ENCODE measurements around the gene IQCF2.
"Not testable (repeated sequence)": the region's sequence is repeated elsewhere in the genome, so short reads cannot be mapped to it uniquely, and the experiment has no call there.

The IQCF2 gene

GRCh38 chr3:51876186-51876585 is 14.8 kb downstream of the IQCF2 start:
- in situ Hi-C loops (cut with HindIII; ENCODE audit: low sequenced_read_pairs) = no loop called here

GRCh38 chr3:51879937-51880336 is 18.5 kb downstream of the IQCF2 start:
- in situ Hi-C loops (cut with HindIII; ENCODE audit: low sequenced_read_pairs) = no loop called here

- in situ Hi-C loops (cut with HindIII; ENCODE audit: low sequenced_read_pairs) = no loop called here
Measured at GRCh38 chr3:51886447-51886846, 25.0 kb downstream of the IQCF2 start.

- in situ Hi-C loops (cut with HindIII; ENCODE audit: low sequenced_read_pairs) = no loop called here
Measured at GRCh38 chr3:51887620-51888019, 26.2 kb downstream of the IQCF2 start.

- in situ Hi-C loops (cut with HindIII; ENCODE audit: low sequenced_read_pairs) = no loop called here
Measured at GRCh38 chr3:51888463-51889105, 27.2 kb downstream of the IQCF2 start.

- in situ Hi-C loops (cut with HindIII; ENCODE audit: low sequenced_read_pairs) = loop anchor here (10.0 kb wide), 1 partner anchor 73 kb away; the partner anchor contains the start of gene PCBP4
Measured at GRCh38 chr3:51891242-51892039, 30.0 kb downstream of the IQCF2 start.

GRCh38 chr3:51894391-51894790 is 33.0 kb downstream of the IQCF2 start:
- in situ Hi-C loops (cut with HindIII; ENCODE audit: low sequenced_read_pairs) = loop anchor here (10.0 kb wide), 1 partner anchor 70 kb away; the partner anchor contains the start of gene PCBP4

- in situ Hi-C loops (cut with HindIII; ENCODE audit: low sequenced_read_pairs) = loop anchor here (10.0 kb wide), 1 partner anchor 70 kb away; the partner anchor contains the start of gene PCBP4
Measured at GRCh38 chr3:51894939-51895338, 33.5 kb downstream of the IQCF2 start.

GRCh38 chr3:51896607-51897305 is 35.3 kb downstream of the IQCF2 start:
- in situ Hi-C loops (cut with HindIII; ENCODE audit: low sequenced_read_pairs) = loop anchor here (10.0 kb wide), 1 partner anchor 68 kb away; the partner anchor contains the start of gene PCBP4

- in situ Hi-C loops (cut with HindIII; ENCODE audit: low sequenced_read_pairs) = loop anchor here (10.0 kb wide), 1 partner anchor 67 kb away; the partner anchor contains the start of gene PCBP4
Measured at GRCh38 chr3:51897391-51897790, 36.0 kb downstream of the IQCF2 start.

- in situ Hi-C loops (cut with HindIII; ENCODE audit: low sequenced_read_pairs) = not testable (repeated sequence)
Measured at GRCh38 chr3:51900043-51900442, 38.6 kb downstream of the IQCF2 start.

- in situ Hi-C loops (cut with HindIII; ENCODE audit: low sequenced_read_pairs) = not testable (repeated sequence)
Measured at GRCh38 chr3:51902361-51902760, 40.9 kb downstream of the IQCF2 start.

GRCh38 chr3:51904034-51904823 is 42.8 kb downstream of the IQCF2 start:
- in situ Hi-C loops (cut with HindIII; ENCODE audit: low sequenced_read_pairs) = no loop called here

GRCh38 chr3:51908026-51908425 is 46.6 kb downstream of the IQCF2 start:
- in situ Hi-C loops (cut with HindIII; ENCODE audit: low sequenced_read_pairs) = no loop called here
